ENCODE results near the gene SMYD3.

Gene SMYD3

DNA sequence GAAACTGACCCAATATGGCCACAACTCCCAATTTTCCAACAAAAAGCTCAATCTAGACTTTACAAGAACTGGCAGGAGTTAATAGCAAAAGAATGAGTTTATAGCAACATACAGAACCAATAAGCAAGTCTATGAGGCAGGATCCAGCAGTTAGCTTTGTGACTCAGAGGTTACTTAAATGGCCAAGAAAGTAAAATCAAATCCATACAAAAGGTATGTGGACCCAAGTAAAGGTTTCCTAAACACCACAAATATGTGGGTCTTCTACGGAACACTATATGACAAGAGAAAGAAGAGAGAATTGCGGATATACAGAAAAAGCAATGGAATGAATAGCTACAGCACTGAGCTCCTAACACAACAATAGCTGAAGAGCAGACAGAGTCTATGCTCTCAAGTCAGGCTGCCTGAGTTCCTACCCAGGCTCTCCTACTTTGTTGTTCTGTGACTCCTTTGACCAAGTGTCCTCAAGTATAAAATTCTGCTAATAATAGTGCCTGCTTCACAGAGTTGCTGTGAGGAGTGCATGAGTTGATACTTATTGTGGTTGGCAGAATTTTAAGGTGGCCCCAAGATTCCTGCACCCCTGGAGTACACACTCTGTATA, 204.3 kb downstream of the SMYD3 start:
- peak; percentile 38 for FAIRE-seq
- TF ChIP-seq, protein P1, sequence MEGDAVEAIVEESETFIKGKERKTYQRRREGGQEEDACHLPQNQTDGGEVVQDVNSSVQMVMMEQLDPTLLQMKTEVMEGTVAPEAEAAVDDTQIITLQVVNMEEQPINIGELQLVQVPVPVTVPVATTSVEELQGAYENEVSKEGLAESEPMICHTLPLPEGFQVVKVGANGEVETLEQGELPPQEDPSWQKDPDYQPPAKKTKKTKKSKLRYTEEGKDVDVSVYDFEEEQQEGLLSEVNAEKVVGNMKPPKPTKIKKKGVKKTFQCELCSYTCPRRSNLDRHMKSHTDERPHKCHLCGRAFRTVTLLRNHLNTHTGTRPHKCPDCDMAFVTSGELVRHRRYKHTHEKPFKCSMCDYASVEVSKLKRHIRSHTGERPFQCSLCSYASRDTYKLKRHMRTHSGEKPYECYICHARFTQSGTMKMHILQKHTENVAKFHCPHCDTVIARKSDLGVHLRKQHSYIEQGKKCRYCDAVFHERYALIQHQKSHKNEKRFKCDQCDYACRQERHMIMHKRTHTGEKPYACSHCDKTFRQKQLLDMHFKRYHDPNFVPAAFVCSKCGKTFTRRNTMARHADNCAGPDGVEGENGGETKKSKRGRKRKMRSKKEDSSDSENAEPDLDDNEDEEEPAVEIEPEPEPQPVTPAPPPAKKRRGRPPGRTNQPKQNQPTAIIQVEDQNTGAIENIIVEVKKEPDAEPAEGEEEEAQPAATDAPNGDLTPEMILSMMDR (IDR thresholded peaks at IDR 0.05; ENCODE audit: insufficient read depth, missing control alignments), result no peak
- no peak for DNase-seq (ENCODE audit: insufficient read length, low spot score)

DNA sequence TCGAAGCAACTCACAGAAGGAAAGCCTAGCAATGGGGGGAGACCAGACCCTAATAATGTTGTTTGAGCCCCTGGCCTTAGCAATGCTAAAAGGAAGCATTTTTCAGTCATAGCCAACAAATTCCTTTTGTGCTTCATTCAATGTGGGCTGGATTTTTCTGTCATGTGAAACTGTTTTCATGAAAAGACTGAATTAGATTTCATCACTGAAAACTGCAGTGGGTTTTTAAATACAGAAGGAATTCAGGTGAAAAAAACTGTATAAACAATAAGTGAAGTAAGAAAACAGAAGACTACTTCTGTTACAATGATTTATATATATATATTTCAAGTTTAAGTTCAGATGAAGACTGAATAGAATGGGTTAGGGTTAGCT, 204.8 kb downstream of the SMYD3 start:
- TF ChIP-seq, protein P1 (IDR thresholded peaks at IDR 0.05; ENCODE audit: insufficient read depth, missing control alignments), result no peak
- FAIRE-seq, result no peak
- DNase-seq (ENCODE audit: insufficient read length, low spot score), result no peak

DNA sequence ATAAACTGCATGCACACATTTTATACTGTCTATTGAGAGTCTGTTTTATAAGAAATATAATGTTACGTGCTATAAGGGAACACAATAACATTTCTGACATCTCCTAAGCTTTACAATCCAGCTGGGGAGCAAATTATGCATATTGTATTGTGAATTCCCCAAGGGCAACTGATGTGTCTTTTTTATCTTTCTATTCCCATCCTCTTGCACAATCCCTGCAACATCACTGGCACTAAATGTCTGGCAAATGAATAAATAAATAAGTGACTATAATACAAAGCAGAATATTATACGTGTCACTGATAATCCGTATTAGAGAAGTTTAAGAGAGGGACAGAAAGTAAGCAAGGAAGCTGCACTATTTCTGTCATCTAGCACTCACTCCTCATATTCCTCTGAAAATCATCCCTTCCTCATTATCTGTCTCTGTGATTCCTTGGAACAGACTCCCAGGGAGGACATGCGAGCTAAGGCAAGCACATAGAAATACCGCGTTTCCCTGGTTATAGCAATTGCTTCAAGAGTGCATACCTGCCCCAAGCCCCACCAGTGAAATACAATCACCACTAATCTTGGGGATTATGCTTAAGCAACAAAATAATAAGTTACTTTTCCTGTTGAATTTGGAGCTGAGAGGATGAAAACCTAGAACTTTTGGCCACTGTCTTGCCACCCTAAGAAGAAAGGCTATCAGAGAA, 205.4 kb downstream of the SMYD3 start:
- peak; percentile 76 for FAIRE-seq
- TF ChIP-seq, protein P1 (IDR thresholded peaks at IDR 0.05; ENCODE audit: insufficient read depth, missing control alignments), result no peak
- DNase-seq (ENCODE audit: insufficient read length, low spot score), result no peak

DNA sequence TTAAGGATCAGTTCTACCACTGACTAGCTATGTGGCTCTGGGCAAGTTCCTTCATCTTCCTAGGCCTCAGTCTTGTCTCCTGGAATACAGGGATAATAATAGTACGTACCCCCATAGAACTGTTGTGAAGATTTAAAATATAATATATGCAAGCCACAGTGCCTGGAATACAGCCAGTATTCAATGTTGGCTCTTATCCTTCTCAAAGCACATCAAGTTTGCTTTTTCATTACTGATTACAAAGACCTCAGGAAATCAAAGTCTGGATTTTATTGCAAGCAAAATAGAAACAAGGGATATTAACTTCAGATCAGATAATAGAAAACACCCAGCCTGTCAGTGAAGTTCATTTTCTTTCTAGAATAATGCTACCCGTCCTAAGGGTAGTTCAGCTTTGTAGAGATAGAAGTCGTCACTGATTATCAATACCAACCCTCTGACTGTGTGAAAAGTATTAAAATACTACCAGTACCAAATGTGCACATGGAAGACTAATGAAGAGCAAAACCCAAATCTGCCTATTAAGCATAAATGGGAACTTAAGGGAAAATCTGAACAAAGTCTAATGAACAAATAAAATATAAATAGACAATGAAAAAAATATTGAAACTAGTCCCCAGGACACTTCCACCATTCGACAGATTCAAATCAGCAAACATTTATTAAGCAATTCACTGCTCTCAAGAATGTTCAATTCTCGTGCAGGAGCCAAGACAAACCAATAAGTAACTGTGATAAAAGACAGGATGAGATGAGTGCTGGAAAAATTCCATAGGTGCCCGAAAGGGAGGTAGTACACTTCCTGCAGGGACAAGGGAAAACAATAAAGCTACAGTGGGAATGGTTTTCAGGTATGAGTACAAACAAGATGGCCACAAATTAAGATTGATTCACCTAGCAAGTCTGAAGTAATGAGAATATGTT, 206.2 kb downstream of the SMYD3 start:
- FAIRE-seq, result peak; percentile 6
- no peak for DNase-seq (ENCODE audit: insufficient read length, low spot score)
- TF ChIP-seq, protein P1 (IDR thresholded peaks at IDR 0.05; ENCODE audit: insufficient read depth, missing control alignments), result no peak

DNA sequence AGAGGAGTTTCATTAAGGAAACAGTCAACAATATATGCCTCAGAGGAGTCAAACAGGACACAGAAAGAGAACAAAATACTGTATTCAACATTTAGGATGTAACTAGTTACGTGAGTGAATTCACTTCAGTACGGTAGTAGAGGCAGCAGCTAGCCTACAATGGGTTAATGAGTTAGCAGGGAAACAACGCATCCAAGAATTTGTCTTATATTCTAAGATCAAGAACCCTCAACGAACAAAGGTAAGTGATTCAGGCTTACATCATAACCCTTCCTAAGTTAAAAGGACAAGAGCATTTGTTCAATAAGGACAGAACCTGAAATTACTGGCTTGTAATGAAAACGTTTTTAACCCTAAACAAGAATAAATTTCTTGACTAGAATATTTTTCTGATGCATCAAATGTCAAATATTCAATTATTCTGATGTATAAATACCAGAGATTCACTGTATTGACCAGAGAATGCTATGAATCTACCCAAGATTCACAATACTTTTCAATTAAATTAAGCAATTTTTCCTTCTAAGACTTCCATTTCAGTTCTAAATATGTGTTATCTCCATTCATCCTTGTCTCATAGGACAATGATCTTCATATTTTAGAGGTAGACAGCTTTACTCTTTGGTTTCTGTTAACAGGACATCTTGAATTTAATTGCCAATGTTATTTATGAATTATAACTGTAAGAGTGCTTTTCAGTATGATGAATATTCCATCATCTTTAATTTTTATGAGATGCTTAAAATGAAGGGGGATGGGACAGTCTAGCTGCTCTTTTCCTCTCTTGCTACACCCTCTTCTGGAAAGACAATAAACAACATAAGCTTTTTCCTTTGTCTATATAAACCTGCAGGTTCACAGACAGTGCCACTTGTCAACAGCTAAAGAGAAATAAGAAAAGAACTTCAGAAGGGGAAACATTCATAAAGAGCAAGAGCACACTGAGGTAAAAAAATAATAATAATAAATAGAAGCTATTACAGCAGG, 209.5 kb downstream of the SMYD3 start:
- TF ChIP-seq, protein P1 (IDR thresholded peaks at IDR 0.05; ENCODE audit: insufficient read depth, missing control alignments), result no peak
- FAIRE-seq, result peak; percentile 72
- DNase-seq (ENCODE audit: insufficient read length, low spot score), result no peak

DNA sequence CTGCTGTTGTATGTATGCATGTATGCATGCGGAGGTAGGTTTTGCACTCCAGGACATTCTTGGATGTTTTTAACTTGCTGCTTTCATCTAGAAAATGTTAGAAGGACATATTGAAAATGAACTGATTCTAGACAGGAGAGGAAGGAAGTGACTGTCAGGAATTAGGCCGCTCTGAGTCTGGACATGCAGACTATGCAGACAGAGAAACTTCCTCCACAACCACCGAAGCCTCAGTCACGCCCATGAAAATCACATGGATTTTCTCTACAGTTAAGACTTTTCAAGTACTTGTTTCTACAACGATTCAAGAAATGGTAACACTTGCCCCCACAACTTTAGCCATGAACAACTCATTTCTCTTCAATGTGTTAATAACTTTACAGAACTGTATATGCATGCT, 211.1 kb downstream of the SMYD3 start:
- no peak for DNase-seq (ENCODE audit: insufficient read length, low spot score)
- peak; percentile 86 for FAIRE-seq
- TF ChIP-seq, protein P1 (IDR thresholded peaks at IDR 0.05; ENCODE audit: insufficient read depth, missing control alignments), result no peak
